HCT116 (cell line): ENCODE data around the gene SHF. TPM values are rescaled to one million over a fixed set of nuclear protein-coding genes. Genes with fewer than 3 reads are reported as not detected.

Experiments
- ATAC-seq: fragments of 200-7000 bp; cut with Tn5 transposase; 2 replicates; pipeline ENCODE4 v1.9.1; 2020; ENCODE audit warnings: mild to moderate bottlenecking, moderate library complexity
- BruUV-seq: library from RNA; stranded (reverse); fragments of 400-500 nt; replicated peaks from 2 replicates; lab custom pipeline; 2021; lab: Mats Ljungman, UMichigan
- CTCF ChIA-PET: fragments of 300-600 bp; sonication (Branson Sonifier 250); formaldehyde crosslinking; loops from one replicate; lab custom pipeline; 2021; ENCODE audit warnings: antibody characterized with exemption; lab: Charles Lee
- POLR2A ChIA-PET: fragments of 300-600, 350-600 bp; sonication (Branson Sonifier 250); formaldehyde crosslinking; loops from one replicate; lab custom pipeline; 2021; ENCODE audit warnings: antibody characterized with exemption; lab: Charles Lee
- RAD21 ChIA-PET, 2 experiments: fragments of 300-600 bp; sonication (Branson Sonifier 250); formaldehyde crosslinking; loops; one replicate each; lab custom pipeline; 2023; ENCODE audit warnings: low total read pairs in 2 of 2; ENCODE audit not compliant: uncharacterized antibody in 2 of 2, unreplicated experiment in 2 of 2, low non-redundant PET in 1 of 2; lab: Charles Lee
- DNase-seq: peaks from one replicate; pipeline ENCODE4 v3.0.0-alpha.2; 2010; ENCODE audit warnings: low read depth, low spot score
- H2AFZ ChIP-seq: fragments of 200-600 bp; shearing (Covaris generic), sonication (generic); 2 replicates; pipeline ENCODE4 v1.6.1; 2017; ENCODE audit warnings: low read depth, mixed run types, mixed read lengths, antibody characterized with exemption, low read length; ENCODE audit not compliant: poor library complexity, severe bottlenecking
- H3K27ac ChIP-seq: 2 replicates; pipeline ENCODE4 v1.5.1; 2012; ENCODE audit warnings: low read depth, low read length
- H3K27me3 ChIP-seq: fragments of 200-600 bp; sonication (generic); 2 replicates; pipeline ENCODE4 v1.6.1; 2016; ENCODE audit warnings: mixed run types, low read length, mixed read lengths; ENCODE audit not compliant: insufficient read depth
- H3K36me3 ChIP-seq, 2 experiments: fragments of 200-500 bp in 1 of 2; fragments of 200-600 bp in 1 of 2; sonication (Bioruptor generic) in 1 of 2; sonication (generic) in 1 of 2; 2 replicates each; pipeline versions ENCODE4 v1.5.1 to v1.6.1; 2014 to 2016; ENCODE audit warnings: low read length in 2 of 2, inconsistent platforms in 1 of 2, mixed read lengths in 1 of 2, mixed run types in 1 of 2; ENCODE audit not compliant: insufficient read depth in 2 of 2, control insufficient read depth in 1 of 2
- H3K4me1 ChIP-seq, 2 experiments: fragments of 200-600 bp in 1 of 2; sonication (generic) in 1 of 2; 2 replicates each; pipeline versions ENCODE4 v1.5.1 to v1.6.1; 2012 to 2017; ENCODE audit warnings: low read length in 2 of 2, inconsistent platforms in 1 of 2, mild to moderate bottlenecking in 1 of 2, mixed read lengths in 1 of 2, mixed run types in 1 of 2, moderate library complexity in 1 of 2; ENCODE audit not compliant: insufficient read depth in 2 of 2, control insufficient read depth in 1 of 2
- H3K4me2 ChIP-seq: fragments of 200-600 bp; sonication (generic); 2 replicates; pipeline ENCODE4 v1.6.1; 2017; ENCODE audit warnings: mixed run types, low read length, mixed read lengths
- H3K4me3 ChIP-seq, 2 experiments: fragments of 200-600 bp in 1 of 2; sonication (generic) in 1 of 2; replicated peaks in 1 of 2; 2 replicates each; pipeline ENCODE4 v1.5.1; 2011 to 2016; ENCODE audit warnings: low read length in 2 of 2, control low read depth in 1 of 2, low read depth in 1 of 2, mild to moderate bottlenecking in 1 of 2, mixed read lengths in 1 of 2, mixed run types in 1 of 2
- H3K79me2 ChIP-seq: fragments of 200-600 bp; sonication (generic); 2 replicates; pipeline ENCODE4 v1.6.1; 2017; ENCODE audit warnings: mild to moderate bottlenecking, mixed run types, low read length, moderate library complexity, mixed read lengths; ENCODE audit not compliant: insufficient read depth
- H3K9ac ChIP-seq: fragments of 200-600 bp; sonication (generic); 2 replicates; pipeline ENCODE4 v1.6.1; 2016; ENCODE audit warnings: low read length, mixed read lengths
- H3K9me2 ChIP-seq: fragments of 200-600 bp; sonication (generic), shearing (Covaris generic); 2 replicates; pipeline ENCODE4 v1.6.1; 2017; ENCODE audit warnings: mixed run types, mild to moderate bottlenecking, moderate library complexity; ENCODE audit not compliant: insufficient read depth
- H3K9me3 ChIP-seq, 2 experiments: fragments of 200-500 bp in 1 of 2; fragments of 200-600 bp in 1 of 2; sonication (Bioruptor generic) in 1 of 2; sonication (generic) in 1 of 2; 2 replicates each; pipeline ENCODE4 v1.6.1; 2014 to 2017; ENCODE audit warnings: low read length in 2 of 2, mixed read lengths in 2 of 2, inconsistent platforms in 1 of 2, low read depth in 1 of 2, mild to moderate bottlenecking in 1 of 2, mixed run types in 1 of 2, moderate library complexity in 1 of 2; ENCODE audit not compliant: control insufficient read depth in 1 of 2, insufficient read depth in 1 of 2
- H4K20me1 ChIP-seq: fragments of 200-600 bp; sonication (generic), shearing (Covaris generic); 2 replicates; pipeline ENCODE4 v1.6.1; 2017; ENCODE audit warnings: mixed run types, mild to moderate bottlenecking, moderate library complexity; ENCODE audit not compliant: insufficient read depth
- CBX3 ChIP-seq: IDR thresholded peaks from 2 replicates; pipeline ENCODE4 v1.6.1; 2012; ENCODE audit warnings: low read depth
- CEBPB ChIP-seq: IDR thresholded peaks from 2 replicates; pipeline ENCODE4 v1.6.1; 2012; ENCODE audit warnings: low read depth
- EZH2phosphoT487 ChIP-seq: fragments of 200-600 bp; IDR thresholded peaks from 2 replicates; pipeline ENCODE4 v1.6.1; 2018; ENCODE audit warnings: antibody characterized with exemption, borderline replicate concordance
- JUND ChIP-seq: IDR thresholded peaks from 2 replicates; pipeline ENCODE4 v1.6.1; 2012
- POLR2A ChIP-seq: IDR thresholded peaks from 2 replicates; pipeline ENCODE4 v1.7.0; 2011; ENCODE audit warnings: borderline replicate concordance; ENCODE audit not compliant: insufficient read depth, insufficient read length; ENCODE audit errors: extremely low read depth
- RAD21 ChIP-seq: IDR thresholded peaks from 2 replicates; pipeline ENCODE4 v1.6.1; 2012; ENCODE audit warnings: low read depth, mild to moderate bottlenecking
- SIN3A ChIP-seq: IDR thresholded peaks from 2 replicates; pipeline ENCODE4 v1.6.1; 2012; ENCODE audit warnings: low read depth
- SP1 ChIP-seq: IDR thresholded peaks from 2 replicates; pipeline ENCODE4 v1.6.1; 2012; ENCODE audit warnings: low read depth
- YY1 ChIP-seq: IDR thresholded peaks from 2 replicates; pipeline ENCODE4 v1.6.1; 2011; ENCODE audit warnings: low read length, low read depth, moderate library complexity, mild to moderate bottlenecking; ENCODE audit not compliant: insufficient replicate concordance; ENCODE audit errors: extremely low read depth
- ZNF274 ChIP-seq: fragments of 200-500 bp; sonication (Bioruptor generic); IDR thresholded peaks from 2 replicates; pipeline ENCODE4 v1.6.1; 2014; ENCODE audit warnings: mild to moderate bottlenecking, low read depth, low read length, inconsistent platforms
- intact Hi-C: fragments of 100-400 bp; cut with micrococcal nuclease; formaldehyde crosslinking; loops from 2 replicates; pipeline ENCODE4 v1.10.0; 2022
- total RNA-seq: library from RNA; stranded (reverse); gene quantifications from one replicate; pipeline ENCODE4 v1.2.1, GENCODE V29; 2021; ENCODE audit not compliant: unreplicated experiment
- TF ChIP-seq, protein P1 (sequence below): IDR thresholded peaks from 2 replicates; pipeline ENCODE4 v1.6.1; 2011; ENCODE audit warnings: mild to moderate bottlenecking, low read length, moderate library complexity; ENCODE audit not compliant: insufficient replicate concordance; ENCODE audit errors: extremely low read depth
- TF ChIP-seq, protein P2 (sequence below): IDR thresholded peaks from 2 replicates; pipeline ENCODE4 v1.6.1; 2012
- TF ChIP-seq, protein P3 (sequence below): IDR thresholded peaks from 2 replicates; pipeline ENCODE4 v1.6.1; 2012; ENCODE audit warnings: low read depth

The SHF gene
- total RNA-seq, 1 experiment from 2014 or later = 2.6 TPM

DNA sequence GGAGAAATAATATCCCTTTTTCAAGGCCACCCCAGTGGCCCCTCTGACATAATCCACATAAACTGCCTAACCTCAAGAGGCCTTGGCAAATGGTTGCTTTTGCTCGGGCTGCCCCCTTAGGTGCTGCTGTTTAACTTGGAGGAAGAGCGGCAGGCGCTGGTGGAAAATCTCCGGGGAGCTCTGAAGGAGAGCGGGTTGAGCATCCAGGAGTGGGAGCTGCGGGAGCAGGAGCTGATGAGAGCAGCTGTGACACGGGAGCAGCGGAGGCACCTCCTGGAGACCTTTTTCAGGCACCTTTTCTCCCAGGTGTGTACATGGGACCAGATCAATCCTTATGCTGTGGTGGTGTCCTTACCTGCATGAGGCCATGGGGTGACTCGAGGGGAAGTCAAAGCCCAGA lies 43.0 kb downstream of the SHF start:
- no peak overlapping the region for H3K9ac ChIP-seq
- H3K36me3 ChIP-seq = 0 out of 4 replicates have a peak, but pooled peaks cover 0 to 2% of the 10 kb centered on the region in 2 experiments
- H3K79me2 ChIP-seq = no peaks in the 10 kb centered on the region
- no peaks in the 10 kb centered on the region for H3K9me2 ChIP-seq
- no peak overlapping the region for H3K27ac ChIP-seq
- no peaks in the 10 kb centered on the region for H4K20me1 ChIP-seq
- no peaks in the 10 kb centered on the region for H3K9me3 ChIP-seq
- ChIA-PET RAD21 (no interaction called here), CTCF (no interaction called here), POLR2A (no interaction called here)
- H3K4me2 ChIP-seq = no peak overlapping the region
- intact Hi-C loops = no loop called here
- no peak overlapping the region for H3K4me3 ChIP-seq
- TF ChIP-seq, protein P1, sequence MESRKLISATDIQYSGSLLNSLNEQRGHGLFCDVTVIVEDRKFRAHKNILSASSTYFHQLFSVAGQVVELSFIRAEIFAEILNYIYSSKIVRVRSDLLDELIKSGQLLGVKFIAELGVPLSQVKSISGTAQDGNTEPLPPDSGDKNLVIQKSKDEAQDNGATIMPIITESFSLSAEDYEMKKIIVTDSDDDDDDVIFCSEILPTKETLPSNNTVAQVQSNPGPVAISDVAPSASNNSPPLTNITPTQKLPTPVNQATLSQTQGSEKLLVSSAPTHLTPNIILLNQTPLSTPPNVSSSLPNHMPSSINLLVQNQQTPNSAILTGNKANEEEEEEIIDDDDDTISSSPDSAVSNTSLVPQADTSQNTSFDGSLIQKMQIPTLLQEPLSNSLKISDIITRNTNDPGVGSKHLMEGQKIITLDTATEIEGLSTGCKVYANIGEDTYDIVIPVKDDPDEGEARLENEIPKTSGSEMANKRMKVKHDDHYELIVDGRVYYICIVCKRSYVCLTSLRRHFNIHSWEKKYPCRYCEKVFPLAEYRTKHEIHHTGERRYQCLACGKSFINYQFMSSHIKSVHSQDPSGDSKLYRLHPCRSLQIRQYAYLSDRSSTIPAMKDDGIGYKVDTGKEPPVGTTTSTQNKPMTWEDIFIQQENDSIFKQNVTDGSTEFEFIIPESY = no peak
- TF ChIP-seq EZH2phosphoT487 (no peak), POLR2A (no peak), ZNF274 (no peak), RAD21 (no peak), SP1 (no peak), SIN3A (no peak), JUND (no peak), CEBPB (no peak), CBX3 (no peak), YY1 (no peak)
- TF ChIP-seq, protein P2, sequence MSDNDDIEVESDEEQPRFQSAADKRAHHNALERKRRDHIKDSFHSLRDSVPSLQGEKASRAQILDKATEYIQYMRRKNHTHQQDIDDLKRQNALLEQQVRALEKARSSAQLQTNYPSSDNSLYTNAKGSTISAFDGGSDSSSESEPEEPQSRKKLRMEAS = no peak
- TF ChIP-seq, protein P3, sequence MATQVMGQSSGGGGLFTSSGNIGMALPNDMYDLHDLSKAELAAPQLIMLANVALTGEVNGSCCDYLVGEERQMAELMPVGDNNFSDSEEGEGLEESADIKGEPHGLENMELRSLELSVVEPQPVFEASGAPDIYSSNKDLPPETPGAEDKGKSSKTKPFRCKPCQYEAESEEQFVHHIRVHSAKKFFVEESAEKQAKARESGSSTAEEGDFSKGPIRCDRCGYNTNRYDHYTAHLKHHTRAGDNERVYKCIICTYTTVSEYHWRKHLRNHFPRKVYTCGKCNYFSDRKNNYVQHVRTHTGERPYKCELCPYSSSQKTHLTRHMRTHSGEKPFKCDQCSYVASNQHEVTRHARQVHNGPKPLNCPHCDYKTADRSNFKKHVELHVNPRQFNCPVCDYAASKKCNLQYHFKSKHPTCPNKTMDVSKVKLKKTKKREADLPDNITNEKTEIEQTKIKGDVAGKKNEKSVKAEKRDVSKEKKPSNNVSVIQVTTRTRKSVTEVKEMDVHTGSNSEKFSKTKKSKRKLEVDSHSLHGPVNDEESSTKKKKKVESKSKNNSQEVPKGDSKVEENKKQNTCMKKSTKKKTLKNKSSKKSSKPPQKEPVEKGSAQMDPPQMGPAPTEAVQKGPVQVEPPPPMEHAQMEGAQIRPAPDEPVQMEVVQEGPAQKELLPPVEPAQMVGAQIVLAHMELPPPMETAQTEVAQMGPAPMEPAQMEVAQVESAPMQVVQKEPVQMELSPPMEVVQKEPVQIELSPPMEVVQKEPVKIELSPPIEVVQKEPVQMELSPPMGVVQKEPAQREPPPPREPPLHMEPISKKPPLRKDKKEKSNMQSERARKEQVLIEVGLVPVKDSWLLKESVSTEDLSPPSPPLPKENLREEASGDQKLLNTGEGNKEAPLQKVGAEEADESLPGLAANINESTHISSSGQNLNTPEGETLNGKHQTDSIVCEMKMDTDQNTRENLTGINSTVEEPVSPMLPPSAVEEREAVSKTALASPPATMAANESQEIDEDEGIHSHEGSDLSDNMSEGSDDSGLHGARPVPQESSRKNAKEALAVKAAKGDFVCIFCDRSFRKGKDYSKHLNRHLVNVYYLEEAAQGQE = no peak
- H3K4me1 ChIP-seq = peaks cover 0 to 4% of the 10 kb centered on the region in 2 experiments; a peak in 1 of 4 replicates
- no peaks in the 10 kb centered on the region for H3K27me3 ChIP-seq
- ATAC-seq (no peak), DNase-seq (no peak)
- no peak overlapping the region for H2AFZ ChIP-seq
- no TSS peak for BruUV-seq
